Gastroesophageal sphincter (tissue), 4 donors: ENCODE measurements around the gene CCDC146. TPM values are rescaled to one million over a fixed set of nuclear protein-coding genes. Genes with fewer than 3 reads are reported as not detected.
A peak's percentile ranks its signal among the peaks of the same experiment; 100 is the strongest.

Experiments
- ATAC-seq: fragments of 150-250 bp; one replicate; pipeline ENCODE4 v1.9.1; 2016; ENCODE audit warnings: mild to moderate bottlenecking, moderate library complexity
- H3K27ac ChIP-seq, 4 donors: fragments of 200-600 bp; sonication (generic) in 3 of 4; 1 replicate in 3 of 4; 2 replicates in 1 of 4; pipeline ENCODE4 v1.5.1; 2016 to 2019
- H3K27me3 ChIP-seq: fragments of 200-600 bp; sonication (generic); one replicate; pipeline ENCODE4 v1.5.1; 2019
- H3K36me3 ChIP-seq, 2 donors: fragments of 200-600 bp; sonication (generic); one replicate each; pipeline ENCODE4 v1.5.1; 2019; ENCODE audit warnings: control low read depth in 1 of 2
- H3K4me1 ChIP-seq, 3 donors: fragments of 200-600 bp; sonication (generic); 1 replicate in 2 of 3; 2 replicates in 1 of 3; pipeline ENCODE4 v1.5.1; 2016 to 2019; ENCODE audit warnings: control low read depth in 2 of 3
- H3K4me3 ChIP-seq, 2 donors: fragments of 200-600 bp; sonication (generic); one replicate each; pipeline ENCODE4 v1.5.1; 2019; ENCODE audit warnings: mild to moderate bottlenecking in 1 of 2, moderate library complexity in 1 of 2
- H3K9me3 ChIP-seq, 3 donors: fragments of 200-600 bp; sonication (generic); one replicate each; pipeline ENCODE4 v1.5.1; 2017 to 2019; ENCODE audit warnings: control low read depth in 2 of 3
- EP300 ChIP-seq: sonication (generic); formaldehyde crosslinking; IDR thresholded peaks from one replicate; pipeline ENCODE4 v1.6.1; 2017; ENCODE audit warnings: antibody characterized with exemption, mild to moderate bottlenecking
- POLR2A ChIP-seq, 2 donors: fragments of 450-650 bp; IDR thresholded peaks; one replicate each; pipeline ENCODE4 v1.6.1; 2017; ENCODE audit warnings: antibody characterized with exemption in 2 of 2, mild to moderate bottlenecking in 2 of 2, moderate library complexity in 1 of 2
- POLR2AphosphoS5 ChIP-seq: sonication (generic); formaldehyde crosslinking; IDR thresholded peaks from one replicate; pipeline ENCODE4 v1.6.1; 2017; ENCODE audit warnings: antibody characterized with exemption
- WGBS, 2 donors: methylation state at CpG; one replicate each; pipeline ENCODE4 v1.1.5; 2018; ENCODE audit warnings: low coverage in 1 of 2; 5-methylcytosine and 5-hydroxymethylcytosine counted together
- total RNA-seq, 4 donors: library from RNA; depleted of rRNA; stranded (reverse); fragments of >200 nt; gene quantifications; one replicate each; pipeline ENCODE4 v1.1.0, GENCODE V29; 2016
- TF ChIP-seq, protein P1 (sequence below), 4 experiments: fragments of 200-600 bp in 2 of 4; fragments of 450-650 bp in 2 of 4; sonication (generic) in 1 of 4; IDR thresholded peaks; one replicate each; pipeline ENCODE4 v1.5.1; 2017 to 2019; ENCODE audit warnings: antibody characterized with exemption in 4 of 4, mild to moderate bottlenecking in 2 of 4, moderate library complexity in 2 of 4

Gene CCDC146
- total RNA-seq, 4 donors from 2014 or later = 8.7 to 29.3 (median 20.1) TPM

DNA sequence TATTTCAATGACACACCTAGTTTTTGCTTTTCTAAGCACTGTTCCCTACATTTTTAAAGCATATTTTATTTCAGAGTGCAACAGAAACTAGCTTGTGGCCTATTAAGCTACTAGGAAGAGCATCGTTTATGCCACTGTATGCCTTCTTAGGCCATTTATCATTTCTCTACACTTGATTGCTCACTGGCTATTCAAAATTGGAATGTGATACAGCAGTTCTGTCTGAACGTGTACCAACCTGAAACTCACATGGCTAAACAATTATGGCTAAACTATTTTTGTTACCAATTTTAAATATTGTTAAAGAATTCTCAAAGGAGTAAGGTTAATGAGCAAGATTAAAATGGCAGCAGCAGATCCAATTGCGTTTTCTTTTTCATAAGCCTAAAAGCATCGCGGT is 188.6 kb downstream of the CCDC146 start:
- Histone ChIP-seq H3K4me3 (no peak overlapping the region), H3K36me3 (peaks cover 0 to 9% of the 10 kb centered on the region in 2 donors), H3K9me3 (no peaks in the 10 kb centered on the region), H3K4me1 (peaks cover 14 to 85% (median 26%) of the 10 kb centered on the region in 3 donors), H3K27me3 (no peaks in the 10 kb centered on the region), H3K27ac (peak overlapping the region in 1 of 4 donors; percentile 61)
- ATAC-seq = no peak
- WGBS, 2 donors = 62 to 84% methylated on average over 3 to 5 of the region's 5 CpGs
- no peak for TF ChIP-seq POLR2A (IDR thresholded peaks at IDR 0.05)
- TF ChIP-seq POLR2AphosphoS5 = no peak
- TF ChIP-seq EP300 = no peak
- TF ChIP-seq, protein P1, sequence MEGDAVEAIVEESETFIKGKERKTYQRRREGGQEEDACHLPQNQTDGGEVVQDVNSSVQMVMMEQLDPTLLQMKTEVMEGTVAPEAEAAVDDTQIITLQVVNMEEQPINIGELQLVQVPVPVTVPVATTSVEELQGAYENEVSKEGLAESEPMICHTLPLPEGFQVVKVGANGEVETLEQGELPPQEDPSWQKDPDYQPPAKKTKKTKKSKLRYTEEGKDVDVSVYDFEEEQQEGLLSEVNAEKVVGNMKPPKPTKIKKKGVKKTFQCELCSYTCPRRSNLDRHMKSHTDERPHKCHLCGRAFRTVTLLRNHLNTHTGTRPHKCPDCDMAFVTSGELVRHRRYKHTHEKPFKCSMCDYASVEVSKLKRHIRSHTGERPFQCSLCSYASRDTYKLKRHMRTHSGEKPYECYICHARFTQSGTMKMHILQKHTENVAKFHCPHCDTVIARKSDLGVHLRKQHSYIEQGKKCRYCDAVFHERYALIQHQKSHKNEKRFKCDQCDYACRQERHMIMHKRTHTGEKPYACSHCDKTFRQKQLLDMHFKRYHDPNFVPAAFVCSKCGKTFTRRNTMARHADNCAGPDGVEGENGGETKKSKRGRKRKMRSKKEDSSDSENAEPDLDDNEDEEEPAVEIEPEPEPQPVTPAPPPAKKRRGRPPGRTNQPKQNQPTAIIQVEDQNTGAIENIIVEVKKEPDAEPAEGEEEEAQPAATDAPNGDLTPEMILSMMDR (IDR thresholded peaks at IDR 0.05) = no peak

DNA sequence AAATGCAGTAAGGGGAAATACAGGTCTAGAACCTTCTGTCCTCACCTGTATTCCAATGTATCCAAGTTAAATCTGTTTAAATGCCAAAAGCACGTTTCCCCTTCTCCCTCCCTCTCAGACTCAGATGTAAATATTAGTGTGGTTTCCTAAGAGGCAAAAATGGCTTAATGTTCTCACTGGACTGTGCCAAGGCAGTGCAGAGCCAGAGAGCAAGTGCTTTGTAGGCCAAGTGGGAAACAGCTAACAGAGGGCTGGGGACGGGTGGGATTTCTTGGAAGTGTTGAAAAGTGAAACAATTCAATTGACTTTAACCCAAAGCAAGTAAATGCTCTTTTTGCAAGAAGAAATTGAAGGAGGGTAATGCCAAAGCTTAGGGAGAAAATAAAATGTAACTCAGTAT is 190.7 kb downstream of the CCDC146 start:
- Histone ChIP-seq H3K27ac (peak overlapping the region; percentile 26 to 67 (median 64)), H3K4me1 (peaks cover 16 to 75% (median 26%) of the 10 kb centered on the region in 3 donors), H3K27me3 (no peaks in the 10 kb centered on the region), H3K36me3 (peaks cover 0 to 9% of the 10 kb centered on the region in 2 donors), H3K4me3 (no peak overlapping the region), H3K9me3 (no peaks in the 10 kb centered on the region)
- WGBS, 2 donors = 5 to 6% methylated on average over 2 of the region's 2 CpGs
- TF ChIP-seq, protein P1 (IDR thresholded peaks at IDR 0.05) = no peak
- TF ChIP-seq POLR2A (IDR thresholded peaks at IDR 0.05) (no peak), POLR2AphosphoS5 (no peak), EP300 (no peak)
- no peak for ATAC-seq

DNA sequence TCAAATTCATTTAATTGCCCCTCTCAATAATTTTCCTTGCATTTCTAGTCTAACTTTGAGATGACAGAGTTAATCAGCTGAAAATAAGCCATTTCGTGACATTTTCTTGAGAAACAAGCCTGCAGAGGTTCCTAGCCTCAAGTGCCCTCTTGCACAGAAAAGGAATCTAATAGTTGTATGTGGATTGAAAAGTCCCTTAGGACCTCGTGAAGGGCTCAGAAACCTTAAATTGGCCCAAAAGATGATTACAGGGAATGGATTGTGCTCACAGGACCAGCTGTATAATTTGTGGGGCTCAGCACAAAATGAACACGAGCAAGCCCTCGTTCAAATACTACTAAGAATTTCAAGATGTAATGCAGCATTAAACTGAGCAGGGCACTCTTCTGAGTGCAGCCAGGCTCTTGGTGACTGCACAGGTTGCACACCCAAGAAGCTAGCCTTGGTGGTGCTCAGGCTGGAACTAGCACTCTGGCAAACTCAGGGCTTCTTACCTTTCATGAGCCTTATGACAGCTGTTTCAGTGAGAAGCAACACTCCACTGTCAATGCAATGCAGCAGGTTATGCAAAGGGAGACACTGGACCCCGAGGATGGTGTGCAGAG is 191.6 kb downstream of the CCDC146 start:
- ATAC-seq = no peak
- Histone ChIP-seq H3K9me3 (no peaks in the 10 kb centered on the region), H3K27ac (peak overlapping the region in 3 of 4 donors; percentile 29 to 67 (median 61)), H3K4me3 (no peak overlapping the region), H3K27me3 (no peaks in the 10 kb centered on the region), H3K4me1 (peaks cover 16 to 71% (median 24%) of the 10 kb centered on the region in 3 donors), H3K36me3 (peaks cover 0 to 10% of the 10 kb centered on the region in 2 donors)
- TF ChIP-seq EP300 (no peak), POLR2A (IDR thresholded peaks at IDR 0.05) (no peak), POLR2AphosphoS5 (no peak)
- TF ChIP-seq, protein P1 (IDR thresholded peaks at IDR 0.05) = no peak
- WGBS, 2 donors = 34 to 49% methylated on average over 3 to 5 of the region's 5 CpGs

DNA sequence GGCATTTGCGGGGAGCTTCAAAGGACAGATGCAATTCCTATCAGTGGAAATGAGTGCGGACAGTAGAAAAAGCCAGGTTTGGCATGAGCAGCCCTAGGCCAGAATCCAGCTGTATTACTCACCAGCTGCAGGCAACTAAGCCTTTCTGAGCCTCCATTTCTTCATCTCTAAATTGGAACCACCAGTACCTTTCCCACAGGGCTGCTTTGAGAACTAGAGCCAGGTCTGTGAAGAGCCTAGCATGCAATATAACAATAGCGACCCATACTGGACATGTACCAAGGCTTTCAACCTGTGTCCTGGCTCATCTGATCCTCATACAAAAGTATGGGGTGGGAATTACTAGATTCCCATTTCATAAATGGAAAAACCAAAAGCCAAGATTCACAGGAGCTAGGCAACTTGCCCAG is 192.8 kb downstream of the CCDC146 start:
- TF ChIP-seq EP300 = no peak
- TF ChIP-seq, protein P1 (IDR thresholded peaks at IDR 0.05) = no peak
- no peak for TF ChIP-seq POLR2AphosphoS5
- TF ChIP-seq POLR2A (IDR thresholded peaks at IDR 0.05) = no peak
- peak; percentile 76 for ATAC-seq
- WGBS, 2 donors = 9 to 49% methylated on average over 3 of the region's 3 CpGs
- H3K36me3 ChIP-seq = peaks cover 0 to 16% of the 10 kb centered on the region in 2 donors
- H3K4me1 ChIP-seq = peaks cover 16 to 59% (median 19%) of the 10 kb centered on the region in 3 donors
- no peaks in the 10 kb centered on the region for H3K27me3 ChIP-seq
- no peaks in the 10 kb centered on the region for H3K9me3 ChIP-seq
- H3K27ac ChIP-seq = peak overlapping the region in 3 of 4 donors; percentile 43 to 67 (median 61)
- no peak overlapping the region for H3K4me3 ChIP-seq
